GM19240 (cell line): ENCODE measurements around the gene COL3A1.

Source experiments
- DNase-seq: peaks from one replicate; pipeline ENCODE4 v3.0.0; 2011; ENCODE audit warnings: low spot score; ENCODE audit not compliant: insufficient read length

Gene COL3A1

DNA sequence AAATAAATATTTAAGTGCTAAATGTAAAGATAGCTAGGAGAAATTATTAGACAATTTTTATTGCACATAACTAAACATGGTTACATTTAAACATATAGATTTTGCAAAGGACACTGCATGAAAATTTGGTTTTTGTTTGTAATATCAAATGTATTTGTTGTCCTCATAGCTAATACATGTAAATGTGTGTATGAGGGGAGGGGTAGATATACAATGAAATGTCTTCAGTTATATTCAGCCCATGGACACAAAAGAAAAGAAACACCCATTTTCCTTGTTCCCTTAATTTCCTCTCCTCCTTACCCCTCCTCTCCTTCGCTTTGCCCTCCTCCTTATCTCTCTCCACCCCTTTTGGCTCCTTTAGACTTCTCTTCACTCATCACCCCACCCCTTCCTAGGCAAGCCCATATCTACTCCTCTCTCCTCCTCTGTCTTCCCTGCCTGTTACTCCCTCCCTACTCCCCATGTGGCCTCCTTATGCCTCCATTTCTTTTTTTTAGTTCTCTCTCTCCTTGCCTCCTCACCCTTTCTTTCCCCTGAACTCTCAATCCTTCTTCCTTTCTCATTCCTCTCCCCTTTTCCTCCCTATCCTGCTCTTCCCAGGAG is 1.4 kb downstream of the COL3A1 start:
- no peak for DNase-seq

DNA sequence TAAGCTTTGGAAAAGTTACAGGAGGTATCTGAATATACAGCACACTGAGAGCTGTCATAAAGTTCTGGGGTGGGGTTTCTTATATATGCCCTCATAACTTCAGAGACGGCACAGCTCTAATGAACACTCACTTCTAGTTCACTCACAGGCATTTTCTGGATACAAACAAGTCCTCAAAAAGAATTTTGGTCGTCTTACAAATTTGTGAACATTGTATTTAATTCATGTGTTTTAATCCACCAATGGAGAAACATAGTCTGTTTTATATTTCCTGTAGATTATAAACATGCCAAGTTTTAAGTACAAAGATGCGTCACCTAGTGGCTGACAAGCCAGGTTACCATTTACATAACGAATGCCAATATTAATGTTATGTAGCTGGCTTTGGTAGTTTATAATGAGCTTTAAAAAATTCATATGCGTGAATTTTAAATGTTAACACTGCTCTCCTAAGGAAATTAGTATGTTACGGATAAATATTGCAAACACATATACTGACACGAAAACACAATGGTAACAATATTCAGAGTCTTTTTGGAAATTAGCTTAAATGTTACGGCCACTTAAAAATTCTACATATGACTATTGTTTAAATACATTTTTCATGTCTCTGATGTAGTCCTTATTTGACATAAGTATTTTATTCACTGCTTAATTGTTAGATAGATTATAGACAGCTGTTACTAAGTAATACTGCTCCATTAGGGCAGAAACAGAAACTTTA is 2.5 kb downstream of the COL3A1 start:
- DNase-seq, result no peak

DNA sequence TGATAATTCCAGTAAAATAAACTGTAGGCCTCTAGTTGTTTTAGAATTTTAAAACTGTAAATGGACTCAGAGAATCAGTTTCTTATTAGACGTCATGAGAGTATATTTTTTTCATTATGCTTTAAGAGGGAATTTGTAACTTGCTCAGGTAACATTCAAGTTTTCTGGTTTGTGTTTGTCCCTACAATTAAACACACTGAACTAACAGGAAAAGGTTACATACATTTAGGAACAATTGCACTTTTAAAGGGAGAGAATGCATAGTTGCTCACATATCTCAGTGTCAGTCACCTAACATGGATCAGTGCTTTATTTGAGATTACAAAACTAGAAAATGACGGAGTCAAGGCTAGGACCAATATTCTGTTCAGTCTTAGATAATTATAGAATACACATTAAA is 3.1 kb downstream of the COL3A1 start:
- no peak for DNase-seq

DNA sequence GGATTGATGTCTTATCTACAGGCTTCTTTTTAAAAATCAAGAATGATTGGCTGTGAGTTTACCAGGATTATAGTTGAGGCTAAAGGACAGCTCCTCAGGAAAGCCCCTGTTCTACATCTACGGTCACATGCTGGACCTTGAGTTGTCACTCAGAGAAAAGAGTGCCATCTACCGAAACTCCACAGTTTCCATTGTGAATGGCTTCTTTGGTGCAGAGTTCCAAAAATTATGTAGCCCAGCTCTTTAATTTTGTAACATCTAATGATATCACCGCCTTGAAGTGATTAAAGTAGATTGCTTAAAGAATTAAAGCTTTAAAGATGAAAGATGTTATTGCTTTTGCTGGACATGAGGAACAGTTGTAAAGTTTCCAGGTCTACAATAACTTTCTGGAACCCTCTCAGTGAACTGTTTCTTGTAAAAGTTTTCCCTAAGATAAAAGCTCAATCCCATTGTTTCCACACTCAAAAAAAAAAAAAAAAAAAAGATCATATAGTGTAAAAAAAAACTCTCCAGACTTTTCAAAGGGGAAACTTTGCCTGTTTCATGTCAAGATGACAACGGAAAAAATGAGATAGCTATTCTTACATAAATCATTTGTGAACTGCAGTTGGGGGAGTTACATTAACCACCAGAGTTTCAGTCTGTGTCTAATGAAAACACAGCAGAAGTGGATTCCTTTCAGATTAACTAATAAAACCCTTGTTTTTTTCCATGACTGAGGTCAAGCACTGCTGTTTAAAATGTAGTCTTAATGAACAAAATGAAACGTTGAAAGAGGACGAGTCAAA is 4.3 kb downstream of the COL3A1 start:
- no peak for DNase-seq

DNA sequence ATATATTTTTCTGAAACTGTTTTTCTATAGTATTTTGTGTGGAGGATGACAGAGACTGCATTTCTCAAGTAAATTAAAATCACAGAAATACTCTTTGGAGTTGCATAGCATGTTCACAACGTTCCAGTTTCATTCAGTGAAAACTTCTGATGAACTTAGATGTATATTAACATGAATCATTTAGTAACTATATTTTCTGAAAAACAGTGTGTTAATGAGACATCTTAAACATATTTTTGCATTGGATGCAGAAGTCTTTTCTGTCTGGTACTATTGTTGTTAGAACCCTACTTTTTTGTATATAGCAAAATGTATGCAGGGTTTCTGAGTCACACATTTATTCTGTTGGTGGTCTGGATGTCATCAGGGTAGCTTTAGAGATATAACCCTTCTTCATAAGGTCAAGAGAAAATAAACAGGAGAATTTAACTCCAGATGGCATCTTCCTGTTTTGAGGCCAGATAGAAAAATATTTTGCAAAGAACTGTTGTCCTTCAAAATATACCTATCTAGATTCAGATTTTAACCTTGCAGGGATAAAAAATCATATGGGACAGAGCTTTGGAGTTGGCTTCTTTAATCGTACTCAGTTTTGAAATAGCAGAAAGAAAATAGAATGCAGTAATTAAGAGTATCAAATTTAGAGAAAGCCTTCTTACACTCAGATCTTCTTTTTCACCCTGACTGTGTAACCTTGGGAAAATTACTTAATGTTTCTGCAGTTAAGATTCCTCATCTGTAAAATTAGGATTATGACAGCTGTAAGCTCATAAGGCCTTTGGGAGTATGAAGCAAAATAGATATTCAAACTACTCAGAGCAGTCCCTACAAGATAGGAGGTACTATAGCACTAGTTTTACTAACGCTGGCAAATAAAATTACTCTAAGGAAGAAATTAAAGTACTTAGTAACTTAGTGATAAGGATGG is 5.3 kb downstream of the COL3A1 start:
- DNase-seq, result no peak

DNA sequence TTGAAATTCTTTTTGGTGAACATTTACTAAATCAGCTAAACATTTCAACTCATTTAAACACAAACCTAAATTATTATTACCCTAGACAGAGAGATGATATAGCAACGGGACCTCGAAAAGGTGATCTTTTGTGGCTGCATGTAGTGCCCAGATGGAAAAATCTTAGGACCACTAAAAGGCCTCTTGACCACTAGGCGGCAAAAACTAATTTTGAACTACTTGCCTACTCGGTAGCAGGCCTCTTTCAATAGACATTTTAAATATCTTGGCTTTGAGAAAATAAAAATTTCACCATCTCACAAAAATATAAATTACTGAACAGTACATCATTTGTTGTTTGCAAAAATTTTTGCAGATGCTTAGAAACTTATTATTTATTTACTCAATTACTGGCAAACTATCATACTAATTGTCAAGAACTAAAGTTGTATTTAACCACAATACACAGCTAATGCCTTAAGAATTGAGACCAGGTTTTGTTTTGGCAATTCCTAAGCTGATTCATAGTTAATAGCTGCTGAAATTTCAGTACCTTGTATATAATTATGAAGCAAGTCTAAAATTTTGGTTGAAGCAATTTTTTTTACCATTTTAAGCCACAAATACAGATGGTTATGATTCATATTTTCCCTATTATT is 9.4 kb downstream of the COL3A1 start:
- no peak for DNase-seq

DNA sequence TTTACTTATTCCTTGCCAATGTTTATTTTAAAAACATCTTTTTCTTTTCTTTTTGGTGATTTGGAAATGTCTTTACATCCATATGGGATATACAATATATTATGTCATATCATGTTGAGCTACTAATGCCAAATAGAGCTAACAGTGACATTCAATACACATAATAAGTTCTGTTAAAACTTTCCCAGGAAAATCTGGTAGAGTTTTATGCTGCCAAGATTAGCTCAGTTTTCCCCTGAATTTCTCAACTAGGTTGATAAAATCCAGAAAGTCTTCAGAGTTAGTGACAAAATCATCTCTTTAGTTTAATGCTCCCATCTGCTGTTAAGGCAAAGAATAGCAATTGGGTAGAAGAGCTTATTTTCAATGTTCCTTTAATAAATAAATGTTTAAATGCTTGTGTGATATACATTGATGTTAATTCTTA is 9.9 kb downstream of the COL3A1 start:
- no peak for DNase-seq

DNA sequence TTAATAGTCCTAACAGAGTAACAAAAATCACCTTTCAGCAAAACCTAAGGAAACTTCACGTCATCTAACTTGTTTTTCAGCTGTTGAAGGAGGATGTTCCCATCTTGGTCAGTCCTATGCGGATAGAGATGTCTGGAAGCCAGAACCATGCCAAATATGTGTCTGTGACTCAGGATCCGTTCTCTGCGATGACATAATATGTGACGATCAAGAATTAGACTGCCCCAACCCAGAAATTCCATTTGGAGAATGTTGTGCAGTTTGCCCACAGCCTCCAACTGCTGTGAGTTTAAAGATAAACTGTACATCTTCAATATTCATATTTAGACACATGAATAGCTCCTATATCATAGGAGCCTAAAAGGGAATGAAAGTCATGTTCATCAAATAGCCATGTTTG is 10.5 kb downstream of the COL3A1 start:
- no peak for DNase-seq

DNA sequence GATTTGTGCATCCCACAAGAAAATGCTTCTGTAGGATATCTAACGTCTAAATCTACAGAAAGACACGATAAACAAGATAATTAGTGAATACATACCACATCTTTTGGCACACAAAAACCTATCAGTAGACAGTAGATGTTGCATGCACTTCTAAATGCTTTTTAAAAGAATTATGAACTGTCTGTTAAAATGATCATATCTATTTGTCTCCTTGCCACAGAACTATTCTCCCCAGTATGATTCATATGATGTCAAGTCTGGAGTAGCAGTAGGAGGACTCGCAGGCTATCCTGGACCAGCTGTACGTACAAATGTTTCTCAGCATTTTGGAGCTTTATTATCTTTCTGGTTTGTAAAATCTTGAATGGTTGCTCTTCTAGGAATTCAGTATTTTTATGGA is 12.7 kb downstream of the COL3A1 start:
- DNase-seq, result no peak

DNA sequence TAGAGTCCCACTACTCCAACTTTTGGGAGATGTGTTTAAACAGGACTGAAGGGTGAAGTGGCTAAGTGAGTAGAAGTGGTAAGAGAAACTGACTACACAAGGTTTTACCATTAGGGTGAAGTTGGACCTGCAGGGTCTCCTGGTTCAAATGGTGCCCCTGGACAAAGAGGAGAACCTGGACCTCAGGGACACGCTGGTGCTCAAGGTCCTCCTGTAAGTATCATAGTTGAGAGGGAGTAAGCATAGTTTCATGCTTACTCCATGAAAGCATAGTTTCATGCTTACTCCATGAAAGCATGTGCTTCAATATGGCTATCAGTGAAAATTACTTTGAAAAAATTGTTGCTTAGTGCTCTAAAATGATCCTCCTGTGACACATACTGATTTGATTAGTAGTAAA is 19.1 kb downstream of the COL3A1 start:
- no peak for DNase-seq

DNA sequence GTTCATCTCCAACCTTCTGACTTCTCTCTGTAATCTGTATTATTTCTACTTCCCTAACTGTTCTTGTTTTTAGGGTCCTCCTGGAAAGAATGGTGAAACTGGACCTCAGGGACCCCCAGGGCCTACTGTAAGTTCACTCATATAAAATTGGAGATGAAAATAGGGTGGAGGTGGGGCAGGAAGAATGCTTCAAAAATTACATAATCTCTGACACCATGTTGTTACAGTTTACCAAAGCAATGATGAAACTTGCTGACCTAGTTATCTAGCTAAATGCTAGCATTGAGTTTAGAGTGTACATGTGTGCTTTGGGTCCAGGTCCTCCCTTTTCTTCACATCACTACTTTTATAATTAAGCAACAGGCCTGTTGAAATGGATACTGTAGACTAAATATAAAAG is 23.1 kb downstream of the COL3A1 start:
- no peak for DNase-seq

DNA sequence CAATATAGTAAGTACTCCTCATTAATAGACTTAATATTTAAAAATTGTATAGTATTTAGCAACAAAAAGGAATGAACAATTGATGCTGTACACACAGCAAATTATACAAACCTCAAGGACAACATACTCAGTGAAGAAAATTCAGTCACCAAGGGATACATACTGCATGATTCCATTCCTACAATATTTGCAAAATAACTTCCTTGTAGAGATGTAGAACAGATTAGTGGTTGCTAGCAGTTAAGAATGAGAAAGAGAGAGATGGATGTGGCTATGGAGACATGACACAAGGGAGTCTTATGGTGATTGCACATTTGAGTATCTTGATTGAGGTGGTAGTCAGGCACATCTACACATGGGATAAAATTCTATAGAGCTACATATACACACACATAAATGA is 26.0 kb downstream of the COL3A1 start:
- no peak for DNase-seq

DNA sequence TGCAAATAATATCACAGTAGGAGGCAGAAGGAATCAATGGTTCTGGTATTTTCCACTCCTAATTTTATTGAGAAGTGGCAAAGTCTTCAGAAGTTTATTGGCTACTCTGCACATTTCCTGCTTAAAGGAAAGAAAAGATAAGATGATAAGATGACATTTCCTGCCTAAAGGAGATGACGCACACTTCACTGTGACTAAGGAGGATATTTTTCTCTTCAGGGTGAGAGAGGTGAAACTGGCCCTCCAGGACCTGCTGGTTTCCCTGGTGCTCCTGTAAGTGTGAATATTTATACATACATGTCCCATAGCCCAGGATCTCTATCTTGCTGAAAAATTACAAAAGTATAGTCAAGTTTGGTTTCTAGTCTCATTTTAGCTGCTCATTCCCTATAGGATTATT is 27.9 kb downstream of the COL3A1 start:
- no peak for DNase-seq

DNA sequence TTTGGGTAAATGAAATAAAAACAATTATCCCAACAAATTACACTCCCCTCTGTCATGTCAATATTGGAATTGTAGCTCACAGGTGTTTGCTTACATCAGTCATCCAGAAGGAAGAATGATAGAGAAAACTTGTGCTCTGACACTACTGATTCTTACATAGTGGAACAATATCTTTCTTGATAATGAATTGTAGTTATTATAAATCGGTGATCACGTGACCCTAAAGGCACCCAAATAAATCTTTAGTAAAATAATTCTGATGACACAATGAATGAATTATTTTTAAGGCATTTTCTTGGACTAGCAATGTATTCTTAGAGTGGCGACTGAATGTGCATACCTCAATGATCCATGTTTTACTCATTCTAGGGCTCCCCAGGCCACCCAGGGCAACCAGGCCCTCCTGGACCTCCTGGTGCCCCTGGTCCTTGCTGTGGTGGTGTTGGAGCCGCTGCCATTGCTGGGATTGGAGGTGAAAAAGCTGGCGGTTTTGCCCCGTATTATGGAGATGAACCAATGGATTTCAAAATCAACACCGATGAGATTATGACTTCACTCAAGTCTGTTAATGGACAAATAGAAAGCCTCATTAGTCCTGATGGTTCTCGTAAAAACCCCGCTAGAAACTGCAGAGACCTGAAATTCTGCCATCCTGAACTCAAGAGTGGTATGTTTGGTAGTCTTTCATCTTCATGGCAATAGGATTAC is 34.5 kb downstream of the COL3A1 start:
- no peak for DNase-seq

DNA sequence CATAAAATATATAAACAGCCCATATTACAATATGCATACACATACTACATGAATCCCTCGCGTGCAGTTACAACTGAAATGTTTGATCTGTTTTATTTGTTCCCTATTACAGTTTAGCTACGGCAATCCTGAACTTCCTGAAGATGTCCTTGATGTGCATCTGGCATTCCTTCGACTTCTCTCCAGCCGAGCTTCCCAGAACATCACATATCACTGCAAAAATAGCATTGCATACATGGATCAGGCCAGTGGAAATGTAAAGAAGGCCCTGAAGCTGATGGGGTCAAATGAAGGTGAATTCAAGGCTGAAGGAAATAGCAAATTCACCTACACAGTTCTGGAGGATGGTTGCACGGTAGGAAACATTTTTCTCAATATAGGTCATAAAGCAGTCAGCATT is 36.4 kb downstream of the COL3A1 start:
- DNase-seq, result no peak

DNA sequence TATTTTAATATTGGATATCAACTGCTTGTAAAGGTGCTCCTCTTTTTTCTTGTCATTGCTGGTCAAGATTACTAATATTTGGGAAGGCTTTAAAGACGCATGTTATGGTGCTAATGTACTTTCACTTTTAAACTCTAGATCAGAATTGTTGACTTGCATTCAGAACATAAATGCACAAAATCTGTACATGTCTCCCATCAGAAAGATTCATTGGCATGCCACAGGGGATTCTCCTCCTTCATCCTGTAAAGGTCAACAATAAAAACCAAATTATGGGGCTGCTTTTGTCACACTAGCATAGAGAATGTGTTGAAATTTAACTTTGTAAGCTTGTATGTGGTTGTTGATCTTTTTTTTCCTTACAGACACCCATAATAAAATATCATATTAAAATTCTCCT is 38.2 kb downstream of the COL3A1 start:
- DNase-seq, result no peak

DNA sequence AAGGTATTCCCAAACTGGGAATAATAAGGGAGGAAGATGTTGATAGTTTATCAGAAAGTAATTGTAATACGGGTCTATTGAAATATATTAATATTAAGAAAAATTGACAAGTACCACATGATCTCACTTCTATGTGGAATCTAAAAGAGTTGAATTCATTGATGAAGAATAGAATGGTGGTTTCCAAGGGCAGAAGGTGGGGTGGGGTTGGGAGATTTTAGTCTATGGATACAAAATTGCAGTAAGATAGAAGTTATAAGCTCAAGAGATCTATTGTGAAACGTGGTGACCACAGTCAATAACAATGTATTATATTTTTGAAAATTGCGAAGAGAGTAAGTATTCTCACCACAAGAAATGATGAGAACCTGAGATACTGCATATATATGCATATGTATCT is 38.9 kb downstream of the COL3A1 start:
- no peak for DNase-seq

DNA sequence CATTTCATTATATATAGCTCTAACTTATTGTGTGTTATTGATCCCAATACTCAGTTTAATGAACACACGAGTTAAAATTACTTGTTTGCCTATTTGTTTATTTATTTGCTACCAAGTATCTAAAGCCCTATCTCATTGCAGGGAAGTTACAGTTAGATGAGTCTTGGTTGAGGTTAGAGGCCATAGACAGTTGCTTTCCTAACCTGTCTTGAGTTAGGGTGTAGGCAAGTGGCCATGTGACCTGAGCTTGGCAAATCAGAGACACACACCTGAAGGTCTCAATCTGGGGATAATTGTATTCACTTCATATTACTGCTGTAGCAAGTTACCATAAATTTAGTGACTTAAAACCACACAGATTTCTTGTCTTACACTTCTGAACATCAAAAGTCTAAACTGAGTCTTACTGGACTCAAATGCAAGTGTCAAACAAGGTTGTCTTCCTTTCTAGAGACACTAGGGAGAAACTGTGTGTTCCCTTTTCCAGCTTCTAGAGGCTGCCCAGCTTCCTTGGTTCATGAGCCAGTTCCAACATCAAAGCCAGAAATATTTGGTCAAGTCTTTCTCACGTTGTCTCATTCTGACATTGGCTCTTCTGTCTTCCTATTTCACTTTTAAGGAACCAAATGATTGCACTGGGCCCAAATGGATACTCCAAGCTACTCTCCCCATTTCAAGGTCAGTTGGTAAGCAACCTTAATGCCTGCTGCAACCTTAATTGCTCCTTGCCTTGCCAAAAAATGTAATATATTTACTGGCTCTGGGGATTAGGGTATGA is 39.7 kb downstream of the COL3A1 start:
- no peak for DNase-seq

DNA sequence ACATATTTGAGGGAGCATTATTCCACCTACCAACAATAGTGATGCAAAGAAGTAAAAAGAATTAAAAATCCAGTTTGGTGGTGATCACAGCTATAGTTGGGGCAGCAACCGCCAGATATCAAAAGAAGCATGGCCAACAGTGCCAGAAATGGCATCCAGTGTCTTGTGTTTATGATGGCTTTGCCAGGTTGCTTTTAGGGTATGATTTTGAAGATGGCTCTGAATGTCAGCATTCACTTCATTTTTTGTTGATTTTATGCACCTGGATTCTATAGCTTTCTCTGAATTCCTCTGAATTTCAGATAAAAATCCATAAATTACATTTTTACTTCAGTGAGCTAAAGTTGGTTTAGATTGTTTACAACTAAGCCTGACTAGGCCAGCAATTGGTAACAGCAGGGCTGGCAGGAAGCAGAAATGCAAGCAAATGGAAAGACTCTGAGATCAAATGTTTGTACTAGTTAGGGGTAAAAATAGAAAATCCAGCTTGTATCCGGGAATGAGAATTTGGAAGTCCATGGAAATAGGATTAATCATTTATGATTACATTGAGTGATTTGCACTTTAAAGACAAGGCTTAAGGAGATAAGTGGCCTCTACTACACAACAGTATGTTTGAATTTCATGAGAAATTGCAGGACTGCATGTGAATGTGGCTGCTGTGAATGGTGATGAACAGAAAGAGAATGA is 40.4 kb downstream of the COL3A1 start:
- no peak for DNase-seq
